Natural killer cell (primary cell): Measurements from ENCODE around the gene DDRGK1. TPM values are rescaled to one million over a fixed set of nuclear protein-coding genes. Genes with fewer than 3 reads are reported as not detected.

Experiments
- ATAC-seq, 3 donors: fragments of 150-1000 bp in 2 of 3; fragments of 200-7000 bp in 1 of 3; cut with Tn5 transposase; 1 replicate in 1 of 3; 2 replicates in 2 of 3; pipeline ENCODE4 v1.10.0; 2021; ENCODE audit warnings: mild to moderate bottlenecking in 2 of 3, moderate library complexity in 2 of 3
- DNase-seq, 2 donors: peaks; one replicate each; pipeline versions ENCODE4 v3.0.0 to v3.0.0-alpha.2; 2013 to 2021; ENCODE audit warnings: mixed read lengths in 1 of 2
- H3K27ac ChIP-seq: one replicate; pipeline ENCODE4 v1.5.1; 2013; ENCODE audit warnings: mild to moderate bottlenecking, low read length
- H3K27me3 ChIP-seq: one replicate; pipeline ENCODE4 v1.6.1; 2013; ENCODE audit warnings: low read length; ENCODE audit not compliant: control insufficient read depth, insufficient read depth
- H3K36me3 ChIP-seq: one replicate; pipeline ENCODE4 v1.6.1; 2013; ENCODE audit warnings: low read length; ENCODE audit not compliant: control insufficient read depth, insufficient read depth
- H3K4me1 ChIP-seq: one replicate; pipeline ENCODE4 v1.6.1; 2013; ENCODE audit warnings: low read length; ENCODE audit not compliant: control insufficient read depth, insufficient read depth
- H3K4me3 ChIP-seq: one replicate; pipeline ENCODE4 v1.5.1; 2013; ENCODE audit warnings: low read length
- H3K9me3 ChIP-seq: one replicate; pipeline ENCODE4 v1.6.1; 2013; ENCODE audit warnings: low read length; ENCODE audit not compliant: control insufficient read depth, insufficient read depth
- H3K27ac Mint-ChIP-seq, 2 donors: one replicate each; pipeline ENCODE4 v1.8.0; 2022; ENCODE audit warnings: mild to moderate bottlenecking in 2 of 2, mixed read lengths in 2 of 2, moderate library complexity in 1 of 2
- H3K27me3 Mint-ChIP-seq, 2 donors: one replicate each; pipeline ENCODE4 v1.8.0; 2022; ENCODE audit warnings: low read depth in 2 of 2, mixed read lengths in 2 of 2
- H3K36me3 Mint-ChIP-seq: one replicate; pipeline ENCODE4 v1.8.0; 2022; ENCODE audit warnings: mixed read lengths
- H3K4me1 Mint-ChIP-seq, 2 donors: one replicate each; pipeline ENCODE4 v1.8.0; 2022; ENCODE audit warnings: mixed read lengths in 2 of 2
- H3K4me3 Mint-ChIP-seq: one replicate; pipeline ENCODE4 v1.8.0; 2022; ENCODE audit warnings: mild to moderate bottlenecking, moderate library complexity, mixed read lengths
- H3K9me3 Mint-ChIP-seq, 2 donors: one replicate each; pipeline ENCODE4 v1.8.0; 2022; ENCODE audit warnings: mixed read lengths in 2 of 2
- WGBS: methylation state at CpG from one replicate; pipeline ENCODE4 v1.1.7; 2013; ENCODE audit warnings: missing lambda C conversion rate; ENCODE audit not compliant: insufficient coverage; 5-methylcytosine and 5-hydroxymethylcytosine counted together
- intact Hi-C: fragments of 100-400 bp; cut with micrococcal nuclease; formaldehyde crosslinking; loops from one replicate; pipeline ENCODE4 v1.14.2; 2022
- total RNA-seq, 4 donors: library from RNA; stranded (reverse); fragments of 120-200 nt in 1 of 4; gene quantifications; one replicate each; pipeline versions ENCODE4 v1.2.3 to v1.2.4, GENCODE V29; 2013 to 2022
- TF ChIP-seq, protein P1 (sequence below): fragments of 200-600 bp; IDR thresholded peaks from one replicate; pipeline ENCODE4 v1.8.0; 2022; ENCODE audit warnings: antibody characterized with exemption

DDRGK1 gene
- total RNA-seq, 3 donors from 2014 or later (not counting 1 experiment from before 2014, with no cell fraction given) = 47.8 to 52.6 (median 52.4) TPM

DNA sequence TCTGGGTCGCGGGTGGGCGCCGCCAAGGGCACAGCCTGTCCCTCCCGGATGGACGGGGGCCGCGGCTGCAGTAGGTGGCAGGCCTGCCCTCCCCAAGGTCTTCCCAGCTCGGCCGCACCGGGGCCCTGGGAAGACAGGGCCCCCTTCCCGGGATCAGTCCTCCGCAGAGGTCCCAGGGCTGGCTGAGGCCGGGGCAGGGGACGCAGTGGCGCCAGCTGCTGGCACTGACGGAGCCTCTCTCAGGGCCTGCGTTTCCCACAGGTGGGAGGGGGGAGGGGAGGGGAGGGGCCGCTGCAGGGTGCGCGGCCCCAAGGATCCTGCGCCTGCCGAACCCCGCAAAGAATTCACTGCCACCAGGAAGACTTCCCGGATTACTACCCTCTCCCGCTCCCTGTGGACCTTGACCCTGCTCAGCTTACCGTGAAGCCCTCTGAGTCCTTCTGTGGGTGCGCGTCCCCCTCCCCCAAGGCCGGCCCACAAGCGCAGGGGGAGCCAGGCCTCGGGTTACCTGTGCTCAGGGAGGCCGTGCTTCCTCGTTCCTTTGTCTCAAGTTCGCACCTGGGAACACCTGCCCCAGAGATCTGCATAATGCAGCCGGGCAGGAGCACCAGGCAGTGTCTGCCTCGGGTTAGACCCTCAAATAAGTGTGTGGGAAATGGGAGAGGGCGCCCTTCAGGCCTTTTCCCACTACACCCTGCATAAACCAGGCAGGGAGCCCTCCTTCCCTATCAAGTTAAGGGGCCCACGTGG lies 36.2 kb downstream of the DDRGK1 start:
- intact Hi-C loops = no loop called here
- Mint-ChIP-seq H3K9me3 (no peaks in the 10 kb centered on the region), H3K27me3 (peaks cover 33 to 47% of the 10 kb centered on the region in 2 donors), H3K4me3 (no peak overlapping the region), H3K27ac (no peak overlapping the region), H3K4me1 (peaks cover 0 to 9% of the 10 kb centered on the region in 2 donors), H3K36me3 (no peaks in the 10 kb centered on the region)
- Histone ChIP-seq H3K36me3 (no peaks in the 10 kb centered on the region), H3K4me1 (peaks cover 9% of the 10 kb centered on the region), H3K9me3 (no peaks in the 10 kb centered on the region), H3K27ac (no peak overlapping the region), H3K4me3 (no peak overlapping the region), H3K27me3 (peaks cover 19% of the 10 kb centered on the region)
- TF ChIP-seq, protein P1, sequence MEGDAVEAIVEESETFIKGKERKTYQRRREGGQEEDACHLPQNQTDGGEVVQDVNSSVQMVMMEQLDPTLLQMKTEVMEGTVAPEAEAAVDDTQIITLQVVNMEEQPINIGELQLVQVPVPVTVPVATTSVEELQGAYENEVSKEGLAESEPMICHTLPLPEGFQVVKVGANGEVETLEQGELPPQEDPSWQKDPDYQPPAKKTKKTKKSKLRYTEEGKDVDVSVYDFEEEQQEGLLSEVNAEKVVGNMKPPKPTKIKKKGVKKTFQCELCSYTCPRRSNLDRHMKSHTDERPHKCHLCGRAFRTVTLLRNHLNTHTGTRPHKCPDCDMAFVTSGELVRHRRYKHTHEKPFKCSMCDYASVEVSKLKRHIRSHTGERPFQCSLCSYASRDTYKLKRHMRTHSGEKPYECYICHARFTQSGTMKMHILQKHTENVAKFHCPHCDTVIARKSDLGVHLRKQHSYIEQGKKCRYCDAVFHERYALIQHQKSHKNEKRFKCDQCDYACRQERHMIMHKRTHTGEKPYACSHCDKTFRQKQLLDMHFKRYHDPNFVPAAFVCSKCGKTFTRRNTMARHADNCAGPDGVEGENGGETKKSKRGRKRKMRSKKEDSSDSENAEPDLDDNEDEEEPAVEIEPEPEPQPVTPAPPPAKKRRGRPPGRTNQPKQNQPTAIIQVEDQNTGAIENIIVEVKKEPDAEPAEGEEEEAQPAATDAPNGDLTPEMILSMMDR = no peak
- peak in 1 of 2 donors; percentile 46 for DNase-seq
- ATAC-seq = no peak
- 17% methylated on average over 37 of the region's 39 CpGs for WGBS

DNA sequence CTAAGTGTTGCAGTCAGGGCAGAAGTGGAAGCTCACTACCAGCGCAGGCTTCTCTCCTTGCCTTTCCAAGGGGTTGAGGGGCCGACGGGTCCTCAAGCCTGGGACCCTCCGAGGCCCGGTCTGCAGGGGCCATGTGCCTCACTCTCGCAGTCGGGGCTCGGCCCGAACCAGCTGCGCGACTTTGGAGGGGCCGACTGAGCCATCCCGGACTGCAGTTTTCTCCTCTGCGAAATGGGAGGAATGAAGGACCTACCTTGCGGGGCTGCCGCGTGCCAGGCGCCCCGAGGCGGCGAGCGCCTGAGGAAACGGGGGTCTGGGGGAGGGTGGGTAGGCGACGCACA lies 36.8 kb downstream of the DDRGK1 start:
- peaks cover 33 to 48% of the 10 kb centered on the region in 2 donors for H3K27me3 Mint-ChIP-seq
- Histone ChIP-seq H3K36me3 (no peaks in the 10 kb centered on the region), H3K4me1 (peaks cover 4% of the 10 kb centered on the region), H3K9me3 (no peaks in the 10 kb centered on the region), H3K27ac (no peak overlapping the region), H3K27me3 (peaks cover 19% of the 10 kb centered on the region), H3K4me3 (no peak overlapping the region)
- intact Hi-C loops = no loop called here
- 30% methylated on average over 25 of the region's 25 CpGs for WGBS
- H3K9me3 Mint-ChIP-seq = no peaks in the 10 kb centered on the region
- no peak overlapping the region for H3K4me3 Mint-ChIP-seq
- ATAC-seq (no peak), DNase-seq (no peak)
- H3K27ac Mint-ChIP-seq = no peak overlapping the region
- H3K36me3 Mint-ChIP-seq = no peaks in the 10 kb centered on the region
- H3K4me1 Mint-ChIP-seq = peaks cover 0 to 9% of the 10 kb centered on the region in 2 donors
- TF ChIP-seq, protein P1 = no peak

DNA sequence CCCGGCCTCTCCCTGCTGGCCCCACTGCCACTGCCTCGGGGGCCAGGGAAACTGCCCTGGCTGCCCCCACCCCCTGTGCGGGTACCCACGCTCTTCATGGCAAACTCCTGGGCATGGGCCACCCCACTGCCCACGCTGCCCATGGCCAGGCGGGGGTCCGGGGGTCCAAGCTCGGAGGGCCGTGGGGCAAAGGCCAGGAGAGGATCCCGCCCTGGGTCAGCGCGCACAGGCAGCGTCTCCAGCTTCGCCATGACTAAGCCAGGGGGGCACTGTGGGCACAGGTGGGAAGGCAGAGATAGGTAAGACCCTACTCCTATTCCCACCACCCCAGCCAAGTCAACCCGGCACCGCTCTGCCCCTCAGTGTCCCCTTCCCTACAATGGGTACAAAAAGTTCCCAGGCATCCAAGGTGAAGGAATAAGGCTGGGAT lies 37.6 kb downstream of the DDRGK1 start:
- peaks cover 12% of the 10 kb centered on the region for H3K27me3 ChIP-seq
- H3K4me1 ChIP-seq = no peaks in the 10 kb centered on the region
- TF ChIP-seq, protein P1 = no peak
- H3K27ac ChIP-seq = no peak overlapping the region
- ATAC-seq (no peak), DNase-seq (no peak)
- Mint-ChIP-seq H3K27me3 (peaks cover 27 to 40% of the 10 kb centered on the region in 2 donors), H3K36me3 (no peaks in the 10 kb centered on the region), H3K27ac (no peak overlapping the region), H3K4me1 (peaks cover 0 to under 1% of the 10 kb centered on the region in 2 donors), H3K9me3 (no peaks in the 10 kb centered on the region), H3K4me3 (no peak overlapping the region)
- no peak overlapping the region for H3K4me3 ChIP-seq
- no peaks in the 10 kb centered on the region for H3K9me3 ChIP-seq
- WGBS = 94% methylated on average over 14 of the region's 16 CpGs
- no peaks in the 10 kb centered on the region for H3K36me3 ChIP-seq
- intact Hi-C loops = no loop called here
